ENCODE data around the gene ZBTB7B. TPM values are rescaled to one million over a fixed set of nuclear protein-coding genes. Genes with fewer than 3 reads are reported as not detected.
"Not testable (repeated sequence)": the region's sequence is repeated elsewhere in the genome, so short reads cannot be mapped to it uniquely, and the experiment has no call there.

ZBTB7B gene
- total RNA-seq, 4 donors from 2014 or later, result 45.5 to 63.4 (median 49.5) TPM

DNA sequence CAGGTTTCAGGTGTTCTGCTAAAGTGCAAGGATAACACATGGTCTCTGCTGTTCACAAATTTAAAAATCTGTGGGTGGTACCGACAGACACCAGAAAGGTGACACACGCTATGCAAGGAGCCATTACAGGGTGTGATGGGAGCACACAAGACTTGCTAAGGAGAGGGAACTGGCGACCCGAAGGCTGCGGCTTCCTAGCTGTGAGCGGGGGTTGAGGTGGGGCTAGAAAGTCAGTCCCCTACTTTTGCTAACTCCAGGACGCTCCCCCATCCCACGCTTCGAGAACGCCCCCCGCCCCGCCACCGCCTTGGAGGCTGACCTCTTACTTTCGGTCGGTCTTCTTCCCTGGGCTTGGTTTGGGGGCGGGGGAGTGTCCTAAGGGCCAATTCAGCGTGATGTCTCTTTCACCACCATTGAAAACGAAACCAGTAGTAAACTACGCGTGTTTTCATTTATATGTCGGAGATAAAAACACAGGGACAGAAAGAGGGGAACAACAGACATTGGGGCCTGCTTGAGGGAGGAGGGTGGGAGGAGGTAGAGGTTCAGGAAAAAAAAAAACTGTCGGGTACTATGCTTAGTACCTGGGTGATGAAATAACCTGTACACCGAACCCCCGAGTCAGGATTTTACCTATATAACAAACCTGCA lies 27.1 kb upstream of the ZBTB7B start:
- H3K27ac ChIP-seq, result peak overlapping the region; percentile 84 to 99 (median 97)
- peaks cover 2 to 47% (median 19%) of the 10 kb centered on the region in 3 donors for H3K4me1 ChIP-seq
- TF ChIP-seq POLR2A (IDR thresholded peaks at IDR 0.05) (peak in 1 of 2 donors; percentile 18), POLR2AphosphoS5 (IDR thresholded peaks at IDR 0.05) (no peak), EP300 (IDR thresholded peaks at IDR 0.05) (no peak)
- H3K27me3 ChIP-seq, result no peaks in the 10 kb centered on the region
- no peaks in the 10 kb centered on the region for H3K9me3 ChIP-seq
- 0 to 2% methylated on average over 4 to 14 of the region's 24 CpGs for WGBS, 2 donors (ENCODE audit: low coverage in 1 of 2)
- peaks cover 0 to 12% of the 10 kb centered on the region in 2 donors for H3K36me3 ChIP-seq
- no peak for ATAC-seq
- peak overlapping the region; percentile 62 to 73 for H3K4me3 ChIP-seq

DNA sequence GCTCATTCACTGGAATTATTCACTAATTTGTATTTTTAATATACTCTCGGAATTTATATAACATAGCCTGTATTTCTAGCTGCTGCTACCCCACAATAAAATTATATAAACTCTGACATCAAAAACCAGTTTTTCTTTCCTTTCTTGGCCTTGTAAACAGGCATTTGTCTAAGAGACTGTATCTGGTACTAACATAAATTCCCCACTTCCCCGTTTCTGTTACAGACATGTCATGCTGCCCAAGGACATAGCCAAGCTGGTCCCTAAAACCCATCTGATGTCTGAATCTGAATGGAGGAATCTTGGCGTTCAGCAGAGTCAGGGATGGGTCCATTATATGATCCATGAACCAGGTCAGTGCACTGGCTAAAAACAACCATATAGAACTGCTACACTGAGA lies 24.8 kb upstream of the ZBTB7B start:
- not testable (repeated sequence) for ATAC-seq, H3K27ac ChIP-seq, H3K9me3 ChIP-seq, H3K27me3 ChIP-seq, H3K4me3 ChIP-seq
- 62 to 90% methylated on average over 2 to 3 of the region's 3 CpGs for WGBS, 2 donors (ENCODE audit: low coverage in 1 of 2)
- Histone ChIP-seq H3K36me3 (peaks cover 0 to 12% of the 10 kb centered on the region in 2 donors), H3K4me1 (peaks cover 2 to 32% (median 9%) of the 10 kb centered on the region in 3 donors)

DNA sequence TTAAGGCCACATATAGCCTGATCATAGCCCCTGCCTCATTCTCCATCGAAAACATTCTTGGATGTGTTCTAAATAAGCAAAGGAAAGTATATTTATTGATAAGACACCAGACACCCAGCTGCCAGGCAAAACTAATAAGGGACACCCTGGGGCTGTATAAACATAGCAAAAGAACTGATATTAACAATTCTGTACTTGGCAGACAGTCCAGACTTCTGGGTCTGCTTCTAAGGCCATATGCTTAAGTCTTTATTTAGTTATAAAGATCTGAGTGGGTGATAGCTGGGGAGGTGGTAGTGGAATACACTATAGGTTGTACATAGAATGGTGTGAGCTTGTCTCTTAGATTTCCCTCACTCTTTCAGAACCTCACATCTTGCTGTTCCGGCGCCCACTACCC lies 24.2 kb upstream of the ZBTB7B start:
- Histone ChIP-seq H3K4me1 (peaks cover 0 to 30% (median 5%) of the 10 kb centered on the region in 3 donors), H3K4me3 (no peak overlapping the region), H3K9me3 (no peaks in the 10 kb centered on the region), H3K27me3 (no peaks in the 10 kb centered on the region), H3K36me3 (peaks cover 0 to 12% of the 10 kb centered on the region in 2 donors), H3K27ac (no peak overlapping the region)
- ATAC-seq, result no peak
- 81 to 92% methylated on average over 2 to 3 of the region's 3 CpGs for WGBS, 2 donors (ENCODE audit: low coverage in 1 of 2)
- TF ChIP-seq POLR2AphosphoS5 (IDR thresholded peaks at IDR 0.05) (no peak), POLR2A (IDR thresholded peaks at IDR 0.05) (no peak)
- TF ChIP-seq, protein P1, sequence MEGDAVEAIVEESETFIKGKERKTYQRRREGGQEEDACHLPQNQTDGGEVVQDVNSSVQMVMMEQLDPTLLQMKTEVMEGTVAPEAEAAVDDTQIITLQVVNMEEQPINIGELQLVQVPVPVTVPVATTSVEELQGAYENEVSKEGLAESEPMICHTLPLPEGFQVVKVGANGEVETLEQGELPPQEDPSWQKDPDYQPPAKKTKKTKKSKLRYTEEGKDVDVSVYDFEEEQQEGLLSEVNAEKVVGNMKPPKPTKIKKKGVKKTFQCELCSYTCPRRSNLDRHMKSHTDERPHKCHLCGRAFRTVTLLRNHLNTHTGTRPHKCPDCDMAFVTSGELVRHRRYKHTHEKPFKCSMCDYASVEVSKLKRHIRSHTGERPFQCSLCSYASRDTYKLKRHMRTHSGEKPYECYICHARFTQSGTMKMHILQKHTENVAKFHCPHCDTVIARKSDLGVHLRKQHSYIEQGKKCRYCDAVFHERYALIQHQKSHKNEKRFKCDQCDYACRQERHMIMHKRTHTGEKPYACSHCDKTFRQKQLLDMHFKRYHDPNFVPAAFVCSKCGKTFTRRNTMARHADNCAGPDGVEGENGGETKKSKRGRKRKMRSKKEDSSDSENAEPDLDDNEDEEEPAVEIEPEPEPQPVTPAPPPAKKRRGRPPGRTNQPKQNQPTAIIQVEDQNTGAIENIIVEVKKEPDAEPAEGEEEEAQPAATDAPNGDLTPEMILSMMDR (IDR thresholded peaks at IDR 0.05), result no peak

DNA sequence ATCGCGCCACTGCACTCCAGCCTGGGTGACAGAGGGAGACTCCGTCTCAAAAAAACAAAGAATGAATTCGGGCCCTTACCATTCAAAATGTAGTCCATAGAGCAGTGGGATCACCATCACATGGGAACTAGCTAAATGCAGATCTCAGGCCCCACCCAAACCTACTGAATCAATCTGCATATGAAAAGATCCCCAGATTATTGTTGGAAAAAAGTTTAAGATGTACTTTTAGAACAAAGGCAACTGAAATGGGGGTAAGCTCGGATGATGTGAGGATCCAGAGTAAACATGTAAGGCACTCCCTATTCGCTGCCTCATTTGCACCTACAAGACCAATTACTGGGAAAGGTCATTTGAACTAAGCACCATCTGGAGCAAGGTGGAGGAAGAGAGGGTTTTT lies 20.3 kb upstream of the ZBTB7B start:
- Histone ChIP-seq H3K4me1 (peaks cover 0 to 32% (median 11%) of the 10 kb centered on the region in 3 donors), H3K4me3 (peak overlapping the region; percentile 24 to 73), H3K27me3 (no peaks in the 10 kb centered on the region), H3K36me3 (peaks cover 0 to 28% of the 10 kb centered on the region in 2 donors), H3K9me3 (no peaks in the 10 kb centered on the region), H3K27ac (peak overlapping the region in 2 of 4 donors; percentile 55 to 79)
- 33 to 54% methylated on average over 3 to 4 of the region's 6 CpGs for WGBS, 2 donors (ENCODE audit: low coverage in 1 of 2)
- TF ChIP-seq POLR2A (IDR thresholded peaks at IDR 0.05), result no peak
- TF ChIP-seq, protein P1 (IDR thresholded peaks at IDR 0.05), result no peak
- no peak for ATAC-seq

DNA sequence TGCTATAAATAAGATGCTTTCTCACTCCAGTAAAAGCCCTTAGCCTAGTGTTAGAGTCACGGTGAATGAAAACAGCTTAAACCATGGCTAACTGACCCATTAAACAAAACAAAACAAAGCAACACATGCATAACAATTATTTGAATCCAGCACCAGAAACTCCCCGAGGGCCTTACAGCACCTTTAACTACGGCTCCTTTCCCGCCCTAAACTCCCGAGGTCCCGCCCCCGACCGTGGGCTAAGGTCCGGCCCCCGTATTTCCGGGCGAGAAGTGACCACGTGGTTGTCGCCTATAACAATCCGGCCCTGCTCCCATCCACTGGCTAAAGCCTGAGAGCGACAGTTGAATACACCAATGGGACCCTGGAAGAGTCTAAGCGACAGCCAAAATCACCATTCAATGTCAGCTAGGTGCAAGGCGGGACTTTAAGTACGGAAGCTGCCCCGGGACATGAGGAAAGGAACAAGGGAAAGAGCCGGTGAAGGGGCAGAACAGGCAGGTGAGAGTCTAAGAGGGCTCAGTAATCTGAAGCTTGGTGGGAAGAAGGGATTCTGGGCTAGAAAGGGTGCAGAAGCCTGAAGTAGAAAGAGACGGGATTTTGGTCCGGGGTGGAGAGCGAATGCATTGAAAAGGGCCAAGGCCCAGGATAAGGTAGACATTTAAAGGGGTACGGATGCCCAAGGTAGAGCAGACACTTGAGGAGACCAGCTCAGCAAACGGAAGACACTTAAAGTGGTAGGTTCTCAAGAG lies 19.5 kb upstream of the ZBTB7B start, which contains the start of gene FLAD1:
FLAD1 (plus strand) TSS at position 448 of the 752 bp plus-strand sequence. CDS start 351 bp downstream, outside the sequence.
- Histone ChIP-seq H3K36me3 (peaks cover 0 to 35% of the 10 kb centered on the region in 2 donors), H3K9me3 (no peaks in the 10 kb centered on the region), H3K4me1 (peaks cover 0 to 34% (median 11%) of the 10 kb centered on the region in 3 donors), H3K4me3 (peak within 1 kb of the TSS; percentile 73 to 99), H3K27me3 (no peaks in the 10 kb centered on the region), H3K27ac (peak within 1 kb of the TSS; percentile 79 to 82 (median 80))
- ATAC-seq, result peak; percentile 100
- peak; percentile 78 for TF ChIP-seq POLR2AphosphoS5 (IDR thresholded peaks at IDR 0.05)
- TF ChIP-seq POLR2A (IDR thresholded peaks at IDR 0.05), result no peak
- TF ChIP-seq, protein P1 (IDR thresholded peaks at IDR 0.05), result no peak
- no peak for TF ChIP-seq EP300 (IDR thresholded peaks at IDR 0.05)
- WGBS, 2 donors (ENCODE audit: low coverage in 1 of 2), result 0% methylated on average over 12 to 24 of the region's 26 CpGs
